CD4-positive, CD25-positive, alpha-beta regulatory T cell (primary cell): ENCODE measurements around the gene GNL1. TPM values are rescaled to one million over a fixed set of nuclear protein-coding genes. Genes with fewer than 3 reads are reported as not detected.
A peak's percentile ranks its signal among the peaks of the same experiment; 100 is the strongest.

Experiments
- ATAC-seq, 2 donors: fragments of 150-1000 bp; cut with Tn5 transposase; one replicate each; pipeline ENCODE4 v1.10.0; 2021; ENCODE audit warnings: low read depth in 2 of 2, moderate number of reproducible peaks in 2 of 2, moderate library complexity in 1 of 2
- DNase-seq, 3 donors: peaks; one replicate each; pipeline versions ENCODE4 v3.0.0 to v3.0.0-alpha.2; 2012 to 2022; ENCODE audit warnings: mixed read lengths in 1 of 3
- H3K27ac ChIP-seq: one replicate; pipeline ENCODE4 v1.7.0; 2013; ENCODE audit warnings: mild to moderate bottlenecking, low read length; ENCODE audit not compliant: insufficient read depth, poor library complexity, severe bottlenecking
- H3K27me3 ChIP-seq: one replicate; pipeline ENCODE4 v1.7.0; 2013; ENCODE audit warnings: low read length; ENCODE audit not compliant: control insufficient read depth, insufficient read depth
- H3K36me3 ChIP-seq: one replicate; pipeline ENCODE4 v1.7.0; 2013; ENCODE audit warnings: mild to moderate bottlenecking, low read length, moderate library complexity; ENCODE audit not compliant: control insufficient read depth, insufficient read depth
- H3K4me1 ChIP-seq: 2 replicates; pipeline ENCODE4 v1.7.0; 2013; ENCODE audit warnings: mild to moderate bottlenecking, low read length; ENCODE audit not compliant: insufficient read depth, control insufficient read depth, poor library complexity, severe bottlenecking
- H3K4me3 ChIP-seq: one replicate; pipeline ENCODE4 v1.7.0; 2013; ENCODE audit warnings: low read depth, mild to moderate bottlenecking, low read length, moderate library complexity
- H3K9me3 ChIP-seq, 2 experiments: 1 replicate in 1 of 2; 2 replicates in 1 of 2; pipeline ENCODE4 v1.7.0; 2013; ENCODE audit warnings: low read length in 2 of 2, mild to moderate bottlenecking in 1 of 2, moderate library complexity in 1 of 2; ENCODE audit not compliant: control insufficient read depth in 2 of 2
- H3K27ac Mint-ChIP-seq, 3 donors: one replicate each; pipeline ENCODE4 v1.8.0; 2020 to 2022; ENCODE audit warnings: mild to moderate bottlenecking in 3 of 3, mixed read lengths in 3 of 3, moderate library complexity in 2 of 3
- H3K27me3 Mint-ChIP-seq: one replicate; pipeline ENCODE4 v1.8.0; 2022; ENCODE audit warnings: mild to moderate bottlenecking, mixed read lengths
- H3K36me3 Mint-ChIP-seq: one replicate; pipeline ENCODE4 v1.8.0; 2020; ENCODE audit warnings: mixed read lengths
- H3K4me1 Mint-ChIP-seq, 4 donors: one replicate each; pipeline ENCODE4 v1.8.0; 2020 to 2022; ENCODE audit warnings: mixed read lengths in 4 of 4, mild to moderate bottlenecking in 1 of 4
- H3K4me3 Mint-ChIP-seq, 4 donors: one replicate each; pipeline ENCODE4 v1.8.0; 2020 to 2022; ENCODE audit warnings: mild to moderate bottlenecking in 4 of 4, mixed read lengths in 4 of 4, moderate library complexity in 3 of 4
- H3K9me3 Mint-ChIP-seq, 7 donors: one replicate each; pipeline ENCODE4 v1.8.0; 2020 to 2022; ENCODE audit warnings: mixed read lengths in 7 of 7, mild to moderate bottlenecking in 3 of 7, moderate library complexity in 2 of 7
- polyA plus RNA-seq, 4 donors: library from polyadenylated mRNA; unstranded; fragments of 300-500 nt; fragmentation: Illumina TruSeq; gene quantifications; one replicate each; pipeline ENCODE4 v1.2.3, GENCODE V29; 2021
- total RNA-seq: library from RNA; stranded (reverse); gene quantifications from one replicate; pipeline ENCODE4 v1.2.3, GENCODE V29; 2022

GNL1 gene
- total and polyA plus RNA-seq, 5 donors from 2014 or later = 36.6 to 189 (median 37.9) TPM

- Mint-ChIP-seq H3K4me1 (peaks cover 19 to 61% (median 38%) of the 10 kb centered on the region in 4 donors), H3K27me3 (peaks cover 16% of the 10 kb centered on the region), H3K9me3 (no peaks in the 10 kb centered on the region), H3K27ac (peak overlapping the region; percentile 20 to 100 (median 99)), H3K36me3 (peaks cover 29% of the 10 kb centered on the region), H3K4me3 (peak overlapping the region; percentile 99 to 100 (median 100))
- Histone ChIP-seq H3K27me3 (no peaks in the 10 kb centered on the region), H3K27ac (peak overlapping the region; percentile 99), H3K4me3 (peak overlapping the region; percentile 72), H3K4me1 (peaks cover 32% of the 10 kb centered on the region), H3K9me3 (no peaks in the 10 kb centered on the region), H3K36me3 (peaks cover 44% of the 10 kb centered on the region)
- no peak for ATAC-seq
- no peak for DNase-seq
Measured at GRCh38 chr6:30554962-30555815, 1.1 kb downstream of the GNL1 start.

- peaks cover 16% of the 10 kb centered on the region for H3K27me3 Mint-ChIP-seq
- peaks cover 36% of the 10 kb centered on the region for H3K36me3 Mint-ChIP-seq
- peaks cover 18 to 53% (median 36%) of the 10 kb centered on the region in 4 donors for H3K4me1 Mint-ChIP-seq
Measured at GRCh38 chr6:30554404-30554803, 1.9 kb downstream of the GNL1 start.

GRCh38 chr6:30548375-30548774, 7.9 kb downstream of the GNL1 start:
- Histone ChIP-seq H3K9me3 (no peaks in the 10 kb centered on the region), H3K4me3 (no peak overlapping the region), H3K27me3 (no peaks in the 10 kb centered on the region), H3K4me1 (peaks cover 16% of the 10 kb centered on the region), H3K27ac (no peak overlapping the region), H3K36me3 (peaks cover 58% of the 10 kb centered on the region)
- Mint-ChIP-seq H3K4me1 (peaks cover 19 to 20% (median 20%) of the 10 kb centered on the region in 4 donors), H3K9me3 (no peaks in the 10 kb centered on the region), H3K27me3 (no peaks in the 10 kb centered on the region), H3K4me3 (peak overlapping the region in 2 of 4 donors; percentile 0 to 73), H3K36me3 (peaks cover 41% of the 10 kb centered on the region), H3K27ac (peak overlapping the region in 2 of 3 donors; percentile 17 to 22)
- no peak for ATAC-seq
- no peak for DNase-seq

More at GRCh38 chr6:30554404-30554803, 1.9 kb downstream of the GNL1 start:
- Mint-ChIP-seq H3K27ac (peak overlapping the region in 2 of 3 donors; percentile 99 to 100), H3K4me3 (peak overlapping the region; percentile 99 to 100 (median 100)), H3K9me3 (no peaks in the 10 kb centered on the region)
- H3K27me3 ChIP-seq = no peaks in the 10 kb centered on the region
- H3K9me3 ChIP-seq = no peaks in the 10 kb centered on the region
- peaks cover 47% of the 10 kb centered on the region for H3K36me3 ChIP-seq
- DNase-seq = no peak
- no peak overlapping the region for H3K27ac ChIP-seq
- H3K4me3 ChIP-seq = no peak overlapping the region
- peaks cover 32% of the 10 kb centered on the region for H3K4me1 ChIP-seq
- no peak for ATAC-seq

- Mint-ChIP-seq H3K9me3 (no peaks in the 10 kb centered on the region), H3K36me3 (peaks cover 32% of the 10 kb centered on the region), H3K4me1 (peaks cover 23 to 29% (median 26%) of the 10 kb centered on the region in 4 donors), H3K4me3 (no peak overlapping the region), H3K27me3 (no peaks in the 10 kb centered on the region), H3K27ac (no peak overlapping the region)
- H3K4me3 ChIP-seq = no peak overlapping the region
- no peaks in the 10 kb centered on the region for H3K27me3 ChIP-seq
- H3K9me3 ChIP-seq = no peaks in the 10 kb centered on the region
- ATAC-seq (no peak), DNase-seq (no peak)
- H3K4me1 ChIP-seq = peaks cover 25% of the 10 kb centered on the region
- no peak overlapping the region for H3K27ac ChIP-seq
- H3K36me3 ChIP-seq = peaks cover 48% of the 10 kb centered on the region
Measured at GRCh38 chr6:30547454-30547853, 8.8 kb downstream of the GNL1 start.

GRCh38 chr6:30544666-30545272, 11.5 kb downstream of the GNL1 start:
- Histone ChIP-seq H3K27ac (peak overlapping the region; percentile 64), H3K27me3 (no peaks in the 10 kb centered on the region), H3K36me3 (peaks cover 24% of the 10 kb centered on the region), H3K9me3 (no peaks in the 10 kb centered on the region), H3K4me1 (peaks cover 35% of the 10 kb centered on the region), H3K4me3 (peak overlapping the region; percentile 48)
- Mint-ChIP-seq H3K4me1 (peaks cover 21 to 34% (median 31%) of the 10 kb centered on the region in 4 donors), H3K27me3 (no peaks in the 10 kb centered on the region), H3K27ac (peak overlapping the region; percentile 78 to 86 (median 83)), H3K4me3 (peak overlapping the region; percentile 64 to 80 (median 69)), H3K9me3 (no peaks in the 10 kb centered on the region), H3K36me3 (peaks cover 17% of the 10 kb centered on the region)
- ATAC-seq (peak; percentile 36 to 45), DNase-seq (peak in 2 of 3 donors; percentile 57 to 68)

- Mint-ChIP-seq H3K9me3 (no peaks in the 10 kb centered on the region), H3K4me1 (peaks cover 21 to 34% (median 30%) of the 10 kb centered on the region in 4 donors), H3K27ac (peak overlapping the region; percentile 78 to 86 (median 83)), H3K4me3 (peak overlapping the region; percentile 64 to 80 (median 69)), H3K27me3 (no peaks in the 10 kb centered on the region), H3K36me3 (peaks cover 10% of the 10 kb centered on the region)
- peak in 2 of 3 donors; percentile 36 to 57 for DNase-seq
- Histone ChIP-seq H3K36me3 (peaks cover 18% of the 10 kb centered on the region), H3K4me1 (peaks cover 35% of the 10 kb centered on the region), H3K4me3 (peak overlapping the region; percentile 37), H3K27me3 (no peaks in the 10 kb centered on the region), H3K27ac (peak overlapping the region; percentile 64), H3K9me3 (no peaks in the 10 kb centered on the region)
- ATAC-seq = peak; percentile 36 to 48
Measured at GRCh38 chr6:30543821-30544220, 12.5 kb downstream of the GNL1 start.

GRCh38 chr6:30542915-30543314, 13.4 kb downstream of the GNL1 start:
- Histone ChIP-seq H3K27ac (peak overlapping the region; percentile 73), H3K4me1 (peaks cover 35% of the 10 kb centered on the region), H3K36me3 (peaks cover 10% of the 10 kb centered on the region), H3K27me3 (no peaks in the 10 kb centered on the region), H3K4me3 (peak overlapping the region; percentile 86), H3K9me3 (no peaks in the 10 kb centered on the region)
- no peak for ATAC-seq
- Mint-ChIP-seq H3K27ac (peak overlapping the region; percentile 78 to 94 (median 92)), H3K36me3 (peaks cover 3% of the 10 kb centered on the region), H3K27me3 (no peaks in the 10 kb centered on the region), H3K9me3 (no peaks in the 10 kb centered on the region), H3K4me3 (peak overlapping the region; percentile 82 to 93 (median 86)), H3K4me1 (peaks cover 21 to 34% (median 30%) of the 10 kb centered on the region in 4 donors)
- peak in 1 of 3 donors; percentile 24 for DNase-seq
